BLaER1 (cell line): Measurements from ENCODE around the gene EGFL7.
A peak's percentile ranks its signal among the peaks of the same experiment; 100 is the strongest.
"Not testable (repeated sequence)": the region's sequence is repeated elsewhere in the genome, so short reads cannot be mapped to it uniquely, and the experiment has no call there.

Source experiments
- H3K27ac ChIP-seq: shearing (Covaris generic); formaldehyde crosslinking; 2 replicates; pipeline ENCODE4 v1.8.1; 2022
- H3K27me3 ChIP-seq: shearing (Covaris generic); formaldehyde crosslinking; 2 replicates; pipeline ENCODE4 v1.8.1; 2022
- H3K36me3 ChIP-seq: shearing (Covaris generic); formaldehyde crosslinking; 2 replicates; pipeline ENCODE4 v1.8.1; 2022
- H3K4me1 ChIP-seq: shearing (Covaris generic); formaldehyde crosslinking; 2 replicates; pipeline ENCODE4 v1.8.1; 2022
- H3K4me2 ChIP-seq: shearing (Covaris generic); formaldehyde crosslinking; 2 replicates; pipeline ENCODE4 v1.8.1; 2022
- H3K4me3 ChIP-seq: shearing (Covaris generic); formaldehyde crosslinking; 2 replicates; pipeline ENCODE4 v1.8.1; 2022
- H3K9ac ChIP-seq: shearing (Covaris generic); formaldehyde crosslinking; 2 replicates; pipeline ENCODE4 v1.8.1; 2022
- H3K9me3 ChIP-seq: shearing (Covaris generic); formaldehyde crosslinking; 2 replicates; pipeline ENCODE4 v1.8.1; 2022
- H4K20me1 ChIP-seq: shearing (Covaris generic); formaldehyde crosslinking; 2 replicates; pipeline ENCODE4 v1.8.1; 2022
- Cebpa-rat ChIP-seq: shearing (Covaris generic); IDR thresholded peaks from 2 replicates; pipeline ENCODE4 v1.8.1; 2022

EGFL7 gene

GRCh38 chr9:136628268-136628667, 34.4 kb upstream of the EGFL7 start:
- no peaks in the 10 kb centered on the region for H3K9me3 ChIP-seq
- H3K9ac ChIP-seq, result peak overlapping the region; percentile 57; the same call in 1 of the 2 replicates
- peak overlapping the region; percentile 68; the same call in 1 of the 2 replicates for H3K27ac ChIP-seq
- H3K4me1 ChIP-seq, result peaks cover 87% of the 10 kb centered on the region
- H3K27me3 ChIP-seq, result no peaks in the 10 kb centered on the region
- TF ChIP-seq Cebpa-rat, result no peak
- H3K4me3 ChIP-seq, result no peak overlapping the region
- H3K36me3 ChIP-seq, result no peaks in the 10 kb centered on the region
- H4K20me1 ChIP-seq, result 0 out of 2 replicates have a peak, but pooled peaks cover 23% of the 10 kb centered on the region
- H3K4me2 ChIP-seq, result peak overlapping the region; percentile 82

- Histone ChIP-seq H3K4me3 (no peak overlapping the region), H3K36me3 (no peaks in the 10 kb centered on the region), H3K9me3 (no peaks in the 10 kb centered on the region), H3K27me3 (no peaks in the 10 kb centered on the region), H3K4me2 (peak overlapping the region; percentile 82), H4K20me1 (0 out of 2 replicates have a peak, but pooled peaks cover 23% of the 10 kb centered on the region), H3K9ac (no peak overlapping the region), H3K4me1 (peaks cover 79% of the 10 kb centered on the region), H3K27ac (peak overlapping the region; percentile 60; the same call in 1 of the 2 replicates)
- no peak for TF ChIP-seq Cebpa-rat
Measured at GRCh38 chr9:136629001-136629878, 33.5 kb upstream of the EGFL7 start.

- H3K9me3 ChIP-seq, result no peaks in the 10 kb centered on the region
- H3K27ac ChIP-seq, result 0 out of 2 replicates have a peak overlapping the region, but pooled peaks have one; percentile 4
- H3K4me1 ChIP-seq, result peaks cover 78% of the 10 kb centered on the region
- H3K4me3 ChIP-seq, result no peak overlapping the region; the same call in 1 of the 2 replicates
- no peaks in the 10 kb centered on the region for H3K27me3 ChIP-seq
- H3K9ac ChIP-seq, result no peak overlapping the region
- 0 out of 2 replicates have a peak, but pooled peaks cover 15% of the 10 kb centered on the region for H4K20me1 ChIP-seq
- no peaks in the 10 kb centered on the region for H3K36me3 ChIP-seq
- no peak for TF ChIP-seq Cebpa-rat
- peak overlapping the region; percentile 82 for H3K4me2 ChIP-seq
Measured at GRCh38 chr9:136629879-136630661, 32.6 kb upstream of the EGFL7 start.

GRCh38 chr9:136630662-136630992, 32.1 kb upstream of the EGFL7 start:
- no peaks in the 10 kb centered on the region for H3K36me3 ChIP-seq
- 0 out of 2 replicates have a peak, but pooled peaks cover 12% of the 10 kb centered on the region for H4K20me1 ChIP-seq
- TF ChIP-seq Cebpa-rat, result no peak
- no peaks in the 10 kb centered on the region for H3K9me3 ChIP-seq
- H3K4me2 ChIP-seq, result peak overlapping the region; percentile 82; the same call in 1 of the 2 replicates
- H3K27me3 ChIP-seq, result no peaks in the 10 kb centered on the region
- H3K9ac ChIP-seq, result no peak overlapping the region
- H3K4me1 ChIP-seq, result peaks cover 75% of the 10 kb centered on the region
- no peak overlapping the region for H3K4me3 ChIP-seq
- no peak overlapping the region for H3K27ac ChIP-seq

GRCh38 chr9:136631038-136632000, 31.4 kb upstream of the EGFL7 start:
- Histone ChIP-seq H3K9me3 (no peaks in the 10 kb centered on the region), H3K9ac (no peak overlapping the region; the same call in 1 of the 2 replicates), H3K4me1 (peaks cover 70% of the 10 kb centered on the region), H3K27ac (no peak overlapping the region), H3K4me3 (no peak overlapping the region), H3K4me2 (peak overlapping the region; percentile 57), H3K36me3 (no peaks in the 10 kb centered on the region), H3K27me3 (no peaks in the 10 kb centered on the region), H4K20me1 (0 out of 2 replicates have a peak, but pooled peaks cover 12% of the 10 kb centered on the region)
- no peak for TF ChIP-seq Cebpa-rat

GRCh38 chr9:136632072-136632471, 30.6 kb upstream of the EGFL7 start:
- H3K4me3 ChIP-seq, H3K27ac ChIP-seq, H3K9ac ChIP-seq, H3K36me3 ChIP-seq, H3K27me3 ChIP-seq, H3K9me3 ChIP-seq, H3K4me2 ChIP-seq: not testable (repeated sequence)
- H4K20me1 ChIP-seq, result 0 out of 2 replicates have a peak, but pooled peaks cover 12% of the 10 kb centered on the region
- peaks cover 63% of the 10 kb centered on the region for H3K4me1 ChIP-seq

GRCh38 chr9:136632491-136633106, 30.1 kb upstream of the EGFL7 start:
- not testable (repeated sequence) for H3K9me3 ChIP-seq, H3K27ac ChIP-seq, H3K27me3 ChIP-seq

GRCh38 chr9:136634904-136635303, 27.8 kb upstream of the EGFL7 start:
- no peaks in the 10 kb centered on the region for H3K36me3 ChIP-seq
- 0 out of 2 replicates have a peak overlapping the region, but pooled peaks have one; percentile 1 for H3K4me2 ChIP-seq
- no peak overlapping the region for H3K9ac ChIP-seq

More at GRCh38 chr9:136632491-136633106, 30.1 kb upstream of the EGFL7 start:
- Histone ChIP-seq H3K4me1 (peaks cover 58% of the 10 kb centered on the region), H4K20me1 (0 out of 2 replicates have a peak, but pooled peaks cover 12% of the 10 kb centered on the region)
- not testable (repeated sequence) for H3K9ac ChIP-seq, H3K4me2 ChIP-seq, H3K4me3 ChIP-seq, H3K36me3 ChIP-seq

More at GRCh38 chr9:136634904-136635303, 27.8 kb upstream of the EGFL7 start:
- Histone ChIP-seq H3K27ac (no peak overlapping the region), H4K20me1 (0 out of 2 replicates have a peak, but pooled peaks cover 4% of the 10 kb centered on the region), H3K4me3 (no peak overlapping the region), H3K27me3 (no peaks in the 10 kb centered on the region), H3K9me3 (no peaks in the 10 kb centered on the region), H3K4me1 (peaks cover 35% of the 10 kb centered on the region)
- TF ChIP-seq Cebpa-rat, result no peak
